ENCODE results near the gene C4B.
"Not testable (repeated sequence)": the region's sequence is repeated elsewhere in the genome, so short reads cannot be mapped to it uniquely, and the experiment has no call there.

DNA sequence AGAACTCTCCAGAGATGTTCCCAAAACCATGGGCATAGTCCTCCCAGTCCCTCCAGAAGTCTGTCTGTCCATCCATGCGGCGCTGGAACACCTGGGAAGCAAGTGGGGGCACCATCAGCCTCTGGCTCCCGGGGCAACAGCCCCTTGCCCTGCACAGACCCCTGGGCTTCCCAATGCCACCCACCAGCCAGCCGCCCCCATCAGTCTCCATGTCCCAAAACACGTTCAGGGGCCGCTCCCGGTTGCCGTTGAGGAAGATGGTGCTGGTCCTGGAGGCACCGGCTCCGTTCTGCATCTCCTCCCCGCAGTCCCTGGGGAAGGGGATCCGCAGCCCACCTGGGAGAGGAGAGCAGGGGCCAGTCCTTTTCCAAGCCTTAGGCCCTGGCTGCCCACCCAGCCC, 5.1 kb upstream of the C4B start:
- not testable (repeated sequence) for TF ChIP-seq POLR2AphosphoS5 (IDR thresholded peaks at IDR 0.05)
- TF ChIP-seq, protein P1, sequence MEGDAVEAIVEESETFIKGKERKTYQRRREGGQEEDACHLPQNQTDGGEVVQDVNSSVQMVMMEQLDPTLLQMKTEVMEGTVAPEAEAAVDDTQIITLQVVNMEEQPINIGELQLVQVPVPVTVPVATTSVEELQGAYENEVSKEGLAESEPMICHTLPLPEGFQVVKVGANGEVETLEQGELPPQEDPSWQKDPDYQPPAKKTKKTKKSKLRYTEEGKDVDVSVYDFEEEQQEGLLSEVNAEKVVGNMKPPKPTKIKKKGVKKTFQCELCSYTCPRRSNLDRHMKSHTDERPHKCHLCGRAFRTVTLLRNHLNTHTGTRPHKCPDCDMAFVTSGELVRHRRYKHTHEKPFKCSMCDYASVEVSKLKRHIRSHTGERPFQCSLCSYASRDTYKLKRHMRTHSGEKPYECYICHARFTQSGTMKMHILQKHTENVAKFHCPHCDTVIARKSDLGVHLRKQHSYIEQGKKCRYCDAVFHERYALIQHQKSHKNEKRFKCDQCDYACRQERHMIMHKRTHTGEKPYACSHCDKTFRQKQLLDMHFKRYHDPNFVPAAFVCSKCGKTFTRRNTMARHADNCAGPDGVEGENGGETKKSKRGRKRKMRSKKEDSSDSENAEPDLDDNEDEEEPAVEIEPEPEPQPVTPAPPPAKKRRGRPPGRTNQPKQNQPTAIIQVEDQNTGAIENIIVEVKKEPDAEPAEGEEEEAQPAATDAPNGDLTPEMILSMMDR (IDR thresholded peaks at IDR 0.05), result not testable (repeated sequence)

All from breast epithelium (tissue), 3 donors.